H1 (cell line): ENCODE measurements around the gene FXYD3. TPM values are rescaled to one million over a fixed set of nuclear protein-coding genes. Genes with fewer than 3 reads are reported as not detected.

Experiments used
- polyA plus RNA-seq, 7 experiments: library from polyadenylated mRNA; depleted of rRNA in 3 of 7; stranded (reverse) in 5 of 7; unstranded in 2 of 7; fragments of >200 nt in 5 of 7; fragments of 200-250 nt in 2 of 7; gene quantifications; 1 replicate in 5 of 7; 2 replicates in 1 of 7; 4 replicates in 1 of 7; pipeline versions ENCODE4 v1.2.1 to v1.2.3, GENCODE V29; 2011 to 2013; ENCODE audit warnings: missing spikeins in 2 of 7, mixed read lengths in 2 of 7
- small RNA-seq: library from polyadenylated mRNA; stranded (forward); fragments of <200 nt; extraction: miRNeasy Mini kit (QIAGEN cat#:217004); gene quantifications from one replicate; pipeline ENCODE3, GENCODE V24; 2013; ENCODE audit not compliant: insufficient read depth
- total RNA-seq: library from RNA; stranded (reverse); fragmentation: NEBNext Ultra II Directional; extraction: Animal tissue kit (Norgen Biotek cat#: 25700); gene quantifications from 2 replicates; pipeline ENCODE4 v1.2.1, GENCODE V29; 2021

FXYD3 gene
- total and polyA plus RNA-seq, 2 of the 8 experiments (the other 6 are each of a cell fraction or from before 2014, with no cell fraction given): 0.33 TPM; not detected in 1

Small RNA genes within 50 kb of the gene (small RNA-seq; reads per million reads assigned to genes)
- not detected for gene AC020907.2

Other genes with a start within 250 kb of the FXYD3 start
- 4.7 TPM in 2 replicates for gene ZNF30, start 188.9 kb upstream of the FXYD3 start, total RNA-seq
- gene ZNF30, start 188.9 kb upstream of the FXYD3 start, polyA plus RNA-seq (2011; rRNA removed): 1.1 and 2.0 TPM in 2 replicates
- 6.0 and 7.2 TPM in 2 replicates for gene ZNF792, start 151.6 kb upstream of the FXYD3 start, total RNA-seq
- 1.9 and 2.5 TPM in 2 replicates for gene ZNF792, start 151.6 kb upstream of the FXYD3 start, polyA plus RNA-seq (2011; rRNA removed)
- 152 and 154 TPM in 2 replicates for gene GRAMD1A, start 115.5 kb upstream of the FXYD3 start, total RNA-seq
- 113 and 176 TPM in 2 replicates for gene GRAMD1A, start 115.5 kb upstream of the FXYD3 start, polyA plus RNA-seq (2011; rRNA removed)
- 3.3 and 3.5 TPM in 2 replicates for gene SCN1B, start 85.4 kb upstream of the FXYD3 start, total RNA-seq
- gene SCN1B, start 85.4 kb upstream of the FXYD3 start, polyA plus RNA-seq (2011; rRNA removed): 3.1 and 4.1 TPM in 2 replicates
- 12.3 and 14.7 TPM in 2 replicates for gene HPN, start 74.1 kb upstream of the FXYD3 start, total RNA-seq
- gene HPN, start 74.1 kb upstream of the FXYD3 start, polyA plus RNA-seq (2011; rRNA removed): 33.7 and 49.9 TPM in 2 replicates
- gene LGI4, start 19.2 kb downstream of the FXYD3 start, total RNA-seq: 2.0 and 2.9 TPM in 2 replicates
- gene LGI4, start 19.2 kb downstream of the FXYD3 start, polyA plus RNA-seq (2011; rRNA removed): 8.2 and 9.4 TPM in 2 replicates
- 8.1 and 10.3 TPM in 2 replicates for gene FXYD1, start 23.0 kb downstream of the FXYD3 start, total RNA-seq
- gene FXYD1, start 23.0 kb downstream of the FXYD3 start, polyA plus RNA-seq (2011; rRNA removed): 1.6 and 3.3 TPM in 2 replicates
- gene FXYD7, start 27.4 kb downstream of the FXYD3 start, total RNA-seq: 14.3 and 15.4 TPM in 2 replicates
- 12.1 and 17.5 TPM in 2 replicates for gene FXYD7, start 27.4 kb downstream of the FXYD3 start, polyA plus RNA-seq (2011; rRNA removed)
- 99.0 and 104 TPM in 2 replicates for gene FXYD5, start 38.9 kb downstream of the FXYD3 start, total RNA-seq
- 167 and 191 TPM in 2 replicates for gene FXYD5, start 38.9 kb downstream of the FXYD3 start, polyA plus RNA-seq (2011; rRNA removed)
- gene FAM187B, start 112.9 kb downstream of the FXYD3 start, total RNA-seq: not detected in 2 replicates
- 0.09 TPM in 1 of 2 replicates, not detected in the other for gene FAM187B, start 112.9 kb downstream of the FXYD3 start, polyA plus RNA-seq (2011; rRNA removed)
- 159 and 166 TPM in 2 replicates for gene LSR, start 133.2 kb downstream of the FXYD3 start, total RNA-seq
- gene LSR, start 133.2 kb downstream of the FXYD3 start, polyA plus RNA-seq (2011; rRNA removed): 186 and 296 TPM in 2 replicates
- gene USF2, start 153.1 kb downstream of the FXYD3 start, total RNA-seq: 109 and 113 TPM in 2 replicates
- gene USF2, start 153.1 kb downstream of the FXYD3 start, polyA plus RNA-seq (2011; rRNA removed): 74.1 and 119 TPM in 2 replicates
- not detected in 2 replicates for gene HAMP, start 166.7 kb downstream of the FXYD3 start, total RNA-seq
- 0.06 and 0.08 TPM in 2 replicates for gene HAMP, start 166.7 kb downstream of the FXYD3 start, polyA plus RNA-seq (2011; rRNA removed)
- gene MAG, start 176.3 kb downstream of the FXYD3 start, total RNA-seq: 0.46 and 1.3 TPM in 2 replicates
- gene MAG, start 176.3 kb downstream of the FXYD3 start, polyA plus RNA-seq (2011; rRNA removed): 0.20 and 0.72 TPM in 2 replicates
- 0.54 and 0.60 TPM in 2 replicates for gene CD22, start 213.4 kb downstream of the FXYD3 start, total RNA-seq
- gene CD22, start 213.4 kb downstream of the FXYD3 start, polyA plus RNA-seq (2011; rRNA removed): 0.06 and 0.42 TPM in 2 replicates
- gene FFAR1, start 232.1 kb downstream of the FXYD3 start, total RNA-seq: not detected in 2 replicates
- gene FFAR1, start 232.1 kb downstream of the FXYD3 start, polyA plus RNA-seq (2011; rRNA removed): not detected in 2 replicates
- not detected in 2 replicates for gene FFAR3, start 242.6 kb downstream of the FXYD3 start, total RNA-seq
- 0.24 TPM in 1 of 2 replicates, not detected in the other for gene FFAR3, start 242.6 kb downstream of the FXYD3 start, polyA plus RNA-seq (2011; rRNA removed)